Neuron (in vitro differentiated cells): ENCODE data around the gene CABCOCO1.

Source experiments
- H2AFZ ChIP-seq: one replicate; pipeline ENCODE4 v1.6.1; 2013; ENCODE audit warnings: low read depth, mild to moderate bottlenecking, inconsistent platforms, low read length, moderate library complexity
- H3K27me3 ChIP-seq: one replicate; pipeline ENCODE4 v1.6.1; 2013; ENCODE audit warnings: low read length; ENCODE audit not compliant: insufficient read depth
- H3K36me3 ChIP-seq: one replicate; pipeline ENCODE4 v1.6.1; 2013; ENCODE audit warnings: low read length; ENCODE audit not compliant: insufficient read depth
- H3K4me1 ChIP-seq: one replicate; pipeline ENCODE4 v1.6.1; 2013; ENCODE audit warnings: low read length; ENCODE audit not compliant: insufficient read depth
- H3K4me3 ChIP-seq: 2 replicates; pipeline ENCODE4 v1.5.1; 2013; ENCODE audit warnings: mild to moderate bottlenecking, low read length, moderate library complexity
- H3K9me3 ChIP-seq: one replicate; pipeline ENCODE4 v1.6.1; 2013; ENCODE audit warnings: low read length

The CABCOCO1 gene

GRCh38 chr10:61778137-61778536 lies 115.4 kb downstream of the CABCOCO1 start:
- Histone ChIP-seq H3K36me3 (no peaks in the 10 kb centered on the region), H3K27me3 (no peaks in the 10 kb centered on the region), H2AFZ (no peak overlapping the region), H3K4me3 (no peak overlapping the region), H3K4me1 (no peaks in the 10 kb centered on the region), H3K9me3 (no peaks in the 10 kb centered on the region)

- Histone ChIP-seq H3K36me3 (no peaks in the 10 kb centered on the region), H3K9me3 (no peaks in the 10 kb centered on the region), H3K4me1 (no peaks in the 10 kb centered on the region), H3K27me3 (no peaks in the 10 kb centered on the region), H3K4me3 (no peak overlapping the region), H2AFZ (no peak overlapping the region)
Measured at GRCh38 chr10:61779276-61779675, 116.5 kb downstream of the CABCOCO1 start.

- Histone ChIP-seq H2AFZ (no peak overlapping the region), H3K36me3 (no peaks in the 10 kb centered on the region), H3K4me3 (no peak overlapping the region), H3K27me3 (no peaks in the 10 kb centered on the region), H3K4me1 (no peaks in the 10 kb centered on the region), H3K9me3 (no peaks in the 10 kb centered on the region)
Measured at GRCh38 chr10:61779950-61780659, 117.4 kb downstream of the CABCOCO1 start.

- Histone ChIP-seq H2AFZ (no peak overlapping the region), H3K4me1 (no peaks in the 10 kb centered on the region), H3K4me3 (no peak overlapping the region), H3K36me3 (no peaks in the 10 kb centered on the region), H3K27me3 (no peaks in the 10 kb centered on the region), H3K9me3 (no peaks in the 10 kb centered on the region)
Measured at GRCh38 chr10:61780732-61781131, 118.0 kb downstream of the CABCOCO1 start.

GRCh38 chr10:61781969-61782403 lies 119.3 kb downstream of the CABCOCO1 start:
- no peaks in the 10 kb centered on the region for H3K9me3 ChIP-seq
- H3K27me3 ChIP-seq = no peaks in the 10 kb centered on the region
- no peak overlapping the region for H2AFZ ChIP-seq
- H3K4me1 ChIP-seq = no peaks in the 10 kb centered on the region
- no peaks in the 10 kb centered on the region for H3K36me3 ChIP-seq
- no peak overlapping the region for H3K4me3 ChIP-seq

GRCh38 chr10:61784354-61785133 lies 121.8 kb downstream of the CABCOCO1 start:
- H3K4me3 ChIP-seq = no peak overlapping the region
- H3K9me3 ChIP-seq = no peaks in the 10 kb centered on the region
- H2AFZ ChIP-seq = no peak overlapping the region
- no peaks in the 10 kb centered on the region for H3K36me3 ChIP-seq
- no peaks in the 10 kb centered on the region for H3K4me1 ChIP-seq
- no peaks in the 10 kb centered on the region for H3K27me3 ChIP-seq

GRCh38 chr10:61785473-61786105 lies 122.9 kb downstream of the CABCOCO1 start:
- H3K9me3 ChIP-seq = no peaks in the 10 kb centered on the region
- H2AFZ ChIP-seq = no peak overlapping the region

GRCh38 chr10:61786728-61787127 lies 124.0 kb downstream of the CABCOCO1 start:
- Histone ChIP-seq H3K9me3 (no peaks in the 10 kb centered on the region), H2AFZ (no peak overlapping the region), H3K4me1 (no peaks in the 10 kb centered on the region), H3K36me3 (no peaks in the 10 kb centered on the region), H3K27me3 (no peaks in the 10 kb centered on the region), H3K4me3 (no peak overlapping the region)

More at GRCh38 chr10:61785473-61786105, 122.9 kb downstream of the CABCOCO1 start:
- no peaks in the 10 kb centered on the region for H3K4me1 ChIP-seq
- no peak overlapping the region for H3K4me3 ChIP-seq
- no peaks in the 10 kb centered on the region for H3K27me3 ChIP-seq
- no peaks in the 10 kb centered on the region for H3K36me3 ChIP-seq

GRCh38 chr10:61787170-61787569 lies 124.4 kb downstream of the CABCOCO1 start:
- no peaks in the 10 kb centered on the region for H3K4me1 ChIP-seq
- H2AFZ ChIP-seq = no peak overlapping the region
- H3K9me3 ChIP-seq = no peaks in the 10 kb centered on the region
- no peaks in the 10 kb centered on the region for H3K27me3 ChIP-seq
- H3K4me3 ChIP-seq = no peak overlapping the region
- H3K36me3 ChIP-seq = no peaks in the 10 kb centered on the region

- H3K36me3 ChIP-seq = no peaks in the 10 kb centered on the region
- no peaks in the 10 kb centered on the region for H3K4me1 ChIP-seq
- H3K4me3 ChIP-seq = no peak overlapping the region
- no peaks in the 10 kb centered on the region for H3K27me3 ChIP-seq
- no peak overlapping the region for H2AFZ ChIP-seq
- H3K9me3 ChIP-seq = no peaks in the 10 kb centered on the region
Measured at GRCh38 chr10:61789031-61789430, 126.3 kb downstream of the CABCOCO1 start.

GRCh38 chr10:61791216-61791615 lies 128.5 kb downstream of the CABCOCO1 start:
- no peaks in the 10 kb centered on the region for H3K36me3 ChIP-seq
- no peaks in the 10 kb centered on the region for H3K9me3 ChIP-seq
- H2AFZ ChIP-seq = no peak overlapping the region
- H3K27me3 ChIP-seq = no peaks in the 10 kb centered on the region
- no peak overlapping the region for H3K4me3 ChIP-seq
- H3K4me1 ChIP-seq = no peaks in the 10 kb centered on the region

- no peaks in the 10 kb centered on the region for H3K27me3 ChIP-seq
- no peak overlapping the region for H2AFZ ChIP-seq
- no peaks in the 10 kb centered on the region for H3K36me3 ChIP-seq
Measured at GRCh38 chr10:61792097-61792716, 129.5 kb downstream of the CABCOCO1 start.

GRCh38 chr10:61792921-61793320 lies 130.2 kb downstream of the CABCOCO1 start:
- H3K27me3 ChIP-seq = no peaks in the 10 kb centered on the region
- no peaks in the 10 kb centered on the region for H3K36me3 ChIP-seq
- no peaks in the 10 kb centered on the region for H3K4me1 ChIP-seq
- H3K4me3 ChIP-seq = no peak overlapping the region
- H2AFZ ChIP-seq = no peak overlapping the region
- no peaks in the 10 kb centered on the region for H3K9me3 ChIP-seq

More at GRCh38 chr10:61792097-61792716, 129.5 kb downstream of the CABCOCO1 start:
- H3K9me3 ChIP-seq = no peaks in the 10 kb centered on the region
- no peak overlapping the region for H3K4me3 ChIP-seq
- no peaks in the 10 kb centered on the region for H3K4me1 ChIP-seq
